Smooth muscle cell (in vitro differentiated cells): ENCODE measurements around the gene RIC3. TPM values are rescaled to one million over a fixed set of nuclear protein-coding genes. Genes with fewer than 3 reads are reported as not detected.

Experiments
- DNase-seq: peaks from one replicate; lab custom pipeline; 2025; ENCODE audit not compliant: unreplicated experiment; lab: John Stamatoyannopoulos, UW
- H2AFZ ChIP-seq: fragments of 200-600 bp; sonication (generic); 2 replicates; pipeline ENCODE4 v1.6.0; 2016; ENCODE audit warnings: antibody characterized with exemption, low read depth, mild to moderate bottlenecking
- H3F3A ChIP-seq: fragments of 200-600 bp; sonication (generic); 2 replicates; pipeline ENCODE4 v1.6.0; 2017; ENCODE audit warnings: antibody characterized with exemption, low read depth
- H3K27ac ChIP-seq: fragments of 200-600 bp; sonication (generic); 2 replicates; pipeline ENCODE4 v1.5.1; 2016; ENCODE audit warnings: low read depth, mild to moderate bottlenecking
- H3K27me3 ChIP-seq: fragments of 200-600 bp; sonication (generic); 2 replicates; pipeline ENCODE4 v1.6.1; 2016; ENCODE audit warnings: low read depth, mild to moderate bottlenecking
- H3K36me3 ChIP-seq: fragments of 200-600 bp; sonication (generic); 2 replicates; pipeline ENCODE4 v1.5.1; 2016; ENCODE audit warnings: low read depth
- H3K4me1 ChIP-seq: fragments of 200-600 bp; sonication (generic); 2 replicates; pipeline ENCODE4 v1.5.1; 2016; ENCODE audit warnings: low read depth
- H3K4me2 ChIP-seq: fragments of 200-600 bp; sonication (generic); 2 replicates; pipeline ENCODE4 v1.6.0; 2016; ENCODE audit warnings: mild to moderate bottlenecking
- H3K4me3 ChIP-seq: fragments of 200-600 bp; sonication (generic); 2 replicates; pipeline ENCODE4 v1.5.1; 2016; ENCODE audit warnings: mild to moderate bottlenecking
- H3K79me2 ChIP-seq: fragments of 200-600 bp; sonication (generic); 2 replicates; pipeline ENCODE4 v1.6.0; 2016; ENCODE audit warnings: low read depth, mild to moderate bottlenecking
- H3K9ac ChIP-seq: fragments of 200-600 bp; sonication (generic); 2 replicates; pipeline ENCODE4 v1.6.0; 2016; ENCODE audit warnings: low read depth
- H3K9me3 ChIP-seq: fragments of 200-600 bp; sonication (generic); replicated peaks from 2 replicates; pipeline ENCODE4 v1.5.1; 2016; ENCODE audit warnings: low read depth
- H4K20me1 ChIP-seq: fragments of 200-600 bp; sonication (generic); 2 replicates; pipeline ENCODE4 v1.6.0; 2016; ENCODE audit warnings: low read depth
- WGBS: methylation state at CpG from one replicate; pipeline ENCODE4 v1.1.7; 2016; ENCODE audit warnings: low lambda C conversion rate; 5-methylcytosine and 5-hydroxymethylcytosine counted together
- polyA plus RNA-seq: library from polyadenylated mRNA; unstranded; fragments of >200 nt; fragmentation: Nextera tagmentation; extraction: Ambion mirVana; gene quantifications from 2 replicates; pipeline ENCODE4 v1.2.1, GENCODE V29; 2016
- total RNA-seq: library from RNA; depleted of rRNA; stranded (reverse); fragments of >200 nt; gene quantifications from 2 replicates; pipeline ENCODE4 v1.2.3, GENCODE V29; 2014
- TF ChIP-seq, protein P1 (sequence below): fragments of 200-600 bp; sonication (generic); IDR thresholded peaks from 2 replicates; pipeline ENCODE4 v1.5.1; 2017; ENCODE audit warnings: borderline replicate concordance, mild to moderate bottlenecking, antibody characterized with exemption; ENCODE audit not compliant: insufficient read depth, poor library complexity, severe bottlenecking

RIC3 gene
- total and polyA plus RNA-seq, 2 experiments from 2014 or later, result 0.35 to 3.1 TPM

DNA sequence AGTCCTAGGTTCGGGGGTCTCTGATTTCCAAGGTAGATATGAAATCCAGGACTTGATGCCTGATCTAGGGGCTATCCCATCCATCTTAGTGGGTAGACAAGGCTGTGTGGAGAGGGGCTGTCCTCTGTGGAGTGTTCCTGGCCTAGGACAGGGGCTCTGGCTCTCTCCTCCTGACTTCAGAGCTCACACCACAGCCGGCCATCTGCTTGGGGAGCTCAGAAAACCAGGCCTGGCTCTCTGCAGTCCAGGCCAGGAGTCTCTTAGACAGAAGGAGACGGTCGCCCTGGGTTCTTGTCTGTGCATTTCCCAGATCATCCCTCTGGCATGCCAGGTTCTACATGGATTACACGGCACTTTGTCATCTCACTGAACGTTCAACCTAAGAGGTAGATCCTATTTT lies 69.9 kb downstream of the RIC3 start:
- Histone ChIP-seq H3K4me2 (no peak overlapping the region), H3K9me3 (no peaks in the 10 kb centered on the region), H3F3A (no peaks in the 10 kb centered on the region), H3K79me2 (no peaks in the 10 kb centered on the region), H3K36me3 (no peaks in the 10 kb centered on the region), H4K20me1 (no peaks in the 10 kb centered on the region), H3K27ac (no peak overlapping the region), H3K27me3 (no peaks in the 10 kb centered on the region), H3K9ac (no peak overlapping the region), H3K4me3 (no peak overlapping the region), H3K4me1 (no peaks in the 10 kb centered on the region), H2AFZ (no peak overlapping the region)
- no peak for DNase-seq
- 89% methylated on average over 6 of the region's 6 CpGs for WGBS
- TF ChIP-seq, protein P1, sequence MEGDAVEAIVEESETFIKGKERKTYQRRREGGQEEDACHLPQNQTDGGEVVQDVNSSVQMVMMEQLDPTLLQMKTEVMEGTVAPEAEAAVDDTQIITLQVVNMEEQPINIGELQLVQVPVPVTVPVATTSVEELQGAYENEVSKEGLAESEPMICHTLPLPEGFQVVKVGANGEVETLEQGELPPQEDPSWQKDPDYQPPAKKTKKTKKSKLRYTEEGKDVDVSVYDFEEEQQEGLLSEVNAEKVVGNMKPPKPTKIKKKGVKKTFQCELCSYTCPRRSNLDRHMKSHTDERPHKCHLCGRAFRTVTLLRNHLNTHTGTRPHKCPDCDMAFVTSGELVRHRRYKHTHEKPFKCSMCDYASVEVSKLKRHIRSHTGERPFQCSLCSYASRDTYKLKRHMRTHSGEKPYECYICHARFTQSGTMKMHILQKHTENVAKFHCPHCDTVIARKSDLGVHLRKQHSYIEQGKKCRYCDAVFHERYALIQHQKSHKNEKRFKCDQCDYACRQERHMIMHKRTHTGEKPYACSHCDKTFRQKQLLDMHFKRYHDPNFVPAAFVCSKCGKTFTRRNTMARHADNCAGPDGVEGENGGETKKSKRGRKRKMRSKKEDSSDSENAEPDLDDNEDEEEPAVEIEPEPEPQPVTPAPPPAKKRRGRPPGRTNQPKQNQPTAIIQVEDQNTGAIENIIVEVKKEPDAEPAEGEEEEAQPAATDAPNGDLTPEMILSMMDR, result no peak

DNA sequence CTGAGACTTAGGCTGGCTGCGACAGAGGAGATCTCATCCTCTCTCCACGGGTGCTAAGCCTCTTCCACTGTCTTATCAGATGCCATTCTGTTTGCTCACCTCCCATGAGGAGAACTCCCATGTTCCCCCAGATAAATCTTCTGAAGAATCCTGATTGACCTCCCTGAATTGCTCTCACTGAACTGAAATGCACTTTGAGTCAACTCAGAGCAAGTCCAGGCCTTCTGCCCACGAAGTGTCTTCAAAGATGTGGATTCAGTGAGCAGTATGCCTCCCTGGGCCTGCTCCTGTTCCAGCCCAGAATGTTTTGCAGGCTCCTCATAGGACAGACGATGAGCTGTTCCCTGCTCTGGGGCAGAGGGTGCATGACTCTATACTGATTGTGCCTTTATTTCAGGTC lies 70.5 kb downstream of the RIC3 start:
- H3K27me3 ChIP-seq, result no peaks in the 10 kb centered on the region
- H3K4me1 ChIP-seq, result no peaks in the 10 kb centered on the region
- no peaks in the 10 kb centered on the region for H3K36me3 ChIP-seq
- no peak overlapping the region for H2AFZ ChIP-seq
- peaks cover 4% of the 10 kb centered on the region for H4K20me1 ChIP-seq
- H3K27ac ChIP-seq, result no peak overlapping the region
- H3F3A ChIP-seq, result no peaks in the 10 kb centered on the region
- H3K9ac ChIP-seq, result no peak overlapping the region
- no peak overlapping the region for H3K4me3 ChIP-seq
- no peaks in the 10 kb centered on the region for H3K79me2 ChIP-seq
- TF ChIP-seq, protein P1, result no peak
- DNase-seq, result no peak
- no peaks in the 10 kb centered on the region for H3K9me3 ChIP-seq
- WGBS, result 34% methylated on average over 4 of the region's 4 CpGs
- no peak overlapping the region for H3K4me2 ChIP-seq

DNA sequence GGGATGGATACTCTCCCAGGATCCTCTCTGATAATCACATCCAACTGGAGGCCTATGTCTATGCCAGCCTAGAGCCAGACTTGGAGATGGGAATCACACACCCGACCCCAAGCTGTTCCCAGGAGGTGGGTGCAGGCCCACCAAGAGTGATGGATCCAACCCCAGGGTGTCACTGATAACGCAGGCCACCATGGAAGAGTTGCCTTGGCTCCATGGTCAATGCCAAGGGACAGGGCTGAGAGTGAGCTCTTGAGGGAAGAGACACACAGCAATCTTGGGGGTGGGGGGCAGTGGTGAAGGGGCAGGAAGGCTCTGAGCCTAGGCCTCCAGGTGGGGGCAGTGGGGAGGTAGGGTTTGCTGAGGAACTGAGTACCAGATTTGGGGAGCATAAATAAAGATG lies 70.9 kb downstream of the RIC3 start:
- no peaks in the 10 kb centered on the region for H3K36me3 ChIP-seq
- H4K20me1 ChIP-seq, result peaks cover 8% of the 10 kb centered on the region
- H3K27ac ChIP-seq, result no peak overlapping the region
- TF ChIP-seq, protein P1, result no peak
- H3K4me1 ChIP-seq, result no peaks in the 10 kb centered on the region
- DNase-seq, result no peak
- no peak overlapping the region for H2AFZ ChIP-seq
- no peaks in the 10 kb centered on the region for H3K79me2 ChIP-seq
- no peak overlapping the region for H3K4me3 ChIP-seq
- H3K27me3 ChIP-seq, result no peaks in the 10 kb centered on the region
- no peaks in the 10 kb centered on the region for H3K9me3 ChIP-seq
- 94% methylated on average over 2 of the region's 2 CpGs for WGBS
- H3K4me2 ChIP-seq, result no peak overlapping the region
- H3K9ac ChIP-seq, result no peak overlapping the region
- H3F3A ChIP-seq, result no peaks in the 10 kb centered on the region

DNA sequence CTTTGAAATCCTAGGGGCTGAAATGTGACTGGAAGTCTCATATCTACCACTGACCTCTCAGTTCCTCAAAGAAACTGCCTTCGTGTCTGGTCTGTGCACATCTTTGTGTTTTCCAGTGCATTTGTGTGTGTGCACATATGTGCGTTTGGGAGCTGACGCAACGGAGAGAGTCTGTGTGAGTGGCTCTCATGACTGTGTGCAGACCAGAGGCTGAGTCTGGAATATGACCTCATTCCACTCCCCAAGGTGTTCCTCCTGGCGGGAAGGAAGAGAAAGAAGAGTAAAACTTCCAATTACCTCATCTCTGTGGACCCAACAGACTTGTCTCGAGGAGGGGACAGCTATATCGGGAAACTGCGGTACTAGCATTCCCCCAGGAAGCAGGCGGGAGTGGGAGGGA lies 71.4 kb downstream of the RIC3 start:
- H3K27me3 ChIP-seq, result no peaks in the 10 kb centered on the region
- H3K9ac ChIP-seq, result no peak overlapping the region
- no peaks in the 10 kb centered on the region for H3K9me3 ChIP-seq
- no peak overlapping the region for H2AFZ ChIP-seq
- no peak overlapping the region for H3K4me2 ChIP-seq
- no peaks in the 10 kb centered on the region for H3F3A ChIP-seq
- no peak overlapping the region for H3K27ac ChIP-seq
- no peaks in the 10 kb centered on the region for H3K79me2 ChIP-seq
- peaks cover 10% of the 10 kb centered on the region for H4K20me1 ChIP-seq
- WGBS, result 95% methylated on average over 9 of the region's 9 CpGs
- no peaks in the 10 kb centered on the region for H3K36me3 ChIP-seq
- no peak overlapping the region for H3K4me3 ChIP-seq
- no peaks in the 10 kb centered on the region for H3K4me1 ChIP-seq
- DNase-seq, result no peak
- TF ChIP-seq, protein P1, result no peak
